HG03342 (cell line): Measurements from ENCODE around the gene KMT5C.

Experiments
- ATAC-seq: cut with Tn5 transposase; IDR thresholded peaks from one replicate; pipeline ENCODE4 v1.9.1; 2021; ENCODE audit warnings: mild to moderate bottlenecking, moderate library complexity; ENCODE audit not compliant: unreplicated experiment

KMT5C gene

GRCh38 chr19:55345818-55346724 is 6.4 kb downstream of the KMT5C start:
- ATAC-seq = no peak

GRCh38 chr19:55346725-55347441 is 7.2 kb downstream of the KMT5C start:
- no peak for ATAC-seq

GRCh38 chr19:55347442-55348009 is 7.8 kb downstream of the KMT5C start:
- no peak for ATAC-seq

GRCh38 chr19:55348317-55349034 is 8.8 kb downstream of the KMT5C start:
- no peak for ATAC-seq

- no peak for ATAC-seq
Observed at GRCh38 chr19:55350620-55351315, 11.1 kb downstream of the KMT5C start.

GRCh38 chr19:55352040-55352439 is 12.4 kb downstream of the KMT5C start:
- ATAC-seq = no peak

- ATAC-seq = no peak
Observed at GRCh38 chr19:55352549-55353145, 13.0 kb downstream of the KMT5C start.

- ATAC-seq = no peak
Observed at GRCh38 chr19:55353356-55353802, 13.7 kb downstream of the KMT5C start.

- no peak for ATAC-seq
Observed at GRCh38 chr19:55353803-55354697, 14.4 kb downstream of the KMT5C start.

GRCh38 chr19:55354698-55355212 is 15.1 kb downstream of the KMT5C start, which contains the start of gene COX6B2:
COX6B2 (minus strand) TSS chr19:55354719; CDS start chr19:55354521, 198 bp downstream.
- ATAC-seq = no peak

- no peak for ATAC-seq
Observed at GRCh38 chr19:55355213-55355821, 15.6 kb downstream of the KMT5C start.

GRCh38 chr19:55358493-55358892 is 18.8 kb downstream of the KMT5C start:
- ATAC-seq = no peak

- no peak for ATAC-seq
Observed at GRCh38 chr19:55358943-55359908, 19.6 kb downstream of the KMT5C start.

GRCh38 chr19:55360902-55361301 is 21.2 kb downstream of the KMT5C start:
- no peak for ATAC-seq

GRCh38 chr19:55362174-55362989 is 22.7 kb downstream of the KMT5C start:
- no peak for ATAC-seq
